IPS-20b (cell line): ENCODE data around the gene PDXDC1.
"Not testable (repeated sequence)": the region's sequence is repeated elsewhere in the genome, so short reads cannot be mapped to it uniquely, and the experiment has no call there.

Experiments
- H3K27ac ChIP-seq: one replicate; pipeline ENCODE4 v1.5.1; 2013; ENCODE audit warnings: low read length
- H3K27me3 ChIP-seq: 2 replicates; pipeline ENCODE4 v1.6.1; 2013; ENCODE audit warnings: mild to moderate bottlenecking, low read length, inconsistent platforms; ENCODE audit not compliant: insufficient read depth
- H3K36me3 ChIP-seq: 2 replicates; pipeline ENCODE4 v1.6.1; 2013; ENCODE audit warnings: low read depth, mild to moderate bottlenecking, inconsistent platforms, low read length, moderate library complexity; ENCODE audit not compliant: insufficient read depth
- H3K4me1 ChIP-seq: 2 replicates; pipeline ENCODE4 v1.6.1; 2013; ENCODE audit warnings: mild to moderate bottlenecking, control low read depth, inconsistent platforms, low read length, moderate library complexity; ENCODE audit not compliant: insufficient read depth
- H3K4me3 ChIP-seq: 2 replicates; pipeline ENCODE4 v1.5.1; 2013; ENCODE audit warnings: mild to moderate bottlenecking, low read length, inconsistent platforms
- H3K9ac ChIP-seq: 2 replicates; pipeline ENCODE4 v1.6.1; 2013; ENCODE audit warnings: low read depth, mild to moderate bottlenecking, inconsistent platforms, low read length, moderate library complexity
- H3K9me3 ChIP-seq: 2 replicates; pipeline ENCODE4 v1.6.1; 2013; ENCODE audit warnings: mild to moderate bottlenecking, low read depth, low read length, inconsistent platforms; ENCODE audit not compliant: insufficient read depth

PDXDC1 gene

DNA sequence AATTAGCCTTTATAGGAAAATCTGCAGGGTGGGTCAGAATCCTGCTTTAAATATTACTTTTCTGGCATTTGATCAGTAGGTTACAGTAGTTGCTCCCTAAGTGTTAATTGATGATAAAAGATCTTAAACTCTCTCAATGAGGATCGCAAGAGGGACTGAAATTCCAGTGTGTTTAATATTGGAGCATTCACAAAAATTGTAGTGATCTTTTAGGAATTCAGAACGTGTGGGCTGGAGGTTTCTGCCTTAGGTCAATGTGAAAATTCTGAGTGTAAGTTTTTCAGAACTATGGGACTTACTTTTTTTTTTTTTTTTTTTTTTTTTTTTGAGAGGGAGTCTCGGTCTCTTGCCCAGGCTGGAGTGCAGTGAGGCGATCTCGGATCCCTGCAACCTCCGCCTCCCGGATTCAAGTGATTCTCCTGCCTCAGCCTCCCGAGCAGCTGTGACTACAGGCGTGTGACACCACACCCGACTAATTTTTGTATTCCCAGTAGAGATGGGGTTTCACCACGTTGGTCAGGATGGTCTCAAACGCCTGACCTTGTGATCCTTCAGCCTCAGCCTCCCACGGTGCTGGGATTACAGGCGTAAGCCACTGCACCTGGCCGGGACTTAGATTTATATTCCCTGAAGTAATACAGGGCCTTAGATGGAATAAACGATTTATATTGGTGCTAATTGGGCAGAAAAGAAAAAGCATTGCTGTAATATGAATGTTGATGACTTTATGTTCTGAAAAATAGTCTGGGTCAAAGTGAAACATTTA is 2.3 kb downstream of the PDXDC1 start:
- not testable (repeated sequence) for H3K4me3 ChIP-seq, H3K9me3 ChIP-seq, H3K27me3 ChIP-seq, H3K4me1 ChIP-seq, H3K9ac ChIP-seq, H3K27ac ChIP-seq, H3K36me3 ChIP-seq

GRCh38 chr16:14978281-14978680 is 3.5 kb downstream of the PDXDC1 start:
- H3K36me3 ChIP-seq, H3K4me1 ChIP-seq, H3K4me3 ChIP-seq, H3K9me3 ChIP-seq, H3K27ac ChIP-seq, H3K9ac ChIP-seq, H3K27me3 ChIP-seq: not testable (repeated sequence)

GRCh38 chr16:14978908-14979307 is 4.1 kb downstream of the PDXDC1 start:
- H3K4me1 ChIP-seq, H3K9ac ChIP-seq, H3K27me3 ChIP-seq, H3K36me3 ChIP-seq, H3K4me3 ChIP-seq, H3K9me3 ChIP-seq, H3K27ac ChIP-seq: not testable (repeated sequence)

DNA sequence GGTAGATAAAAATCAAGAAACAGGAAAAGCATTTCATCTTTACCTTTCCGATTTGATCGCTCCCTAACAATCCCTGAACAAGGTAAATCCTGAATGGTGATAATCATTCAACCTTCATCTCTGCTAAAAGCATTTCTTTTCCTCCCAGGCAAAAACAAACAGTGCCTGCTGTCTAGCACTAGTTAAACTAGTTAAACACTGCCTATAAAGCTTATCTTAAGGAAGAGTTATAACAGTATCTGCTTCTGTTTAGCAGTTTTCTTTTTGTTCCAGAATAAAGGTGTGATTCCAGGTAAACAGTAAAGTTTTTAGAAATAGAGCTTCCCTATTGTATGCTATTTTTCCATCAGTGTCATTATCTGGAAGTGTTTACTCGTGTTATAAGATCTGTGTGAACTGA is 6.4 kb downstream of the PDXDC1 start:
- not testable (repeated sequence) for H3K27me3 ChIP-seq, H3K4me3 ChIP-seq, H3K4me1 ChIP-seq, H3K9me3 ChIP-seq, H3K27ac ChIP-seq, H3K9ac ChIP-seq, H3K36me3 ChIP-seq

DNA sequence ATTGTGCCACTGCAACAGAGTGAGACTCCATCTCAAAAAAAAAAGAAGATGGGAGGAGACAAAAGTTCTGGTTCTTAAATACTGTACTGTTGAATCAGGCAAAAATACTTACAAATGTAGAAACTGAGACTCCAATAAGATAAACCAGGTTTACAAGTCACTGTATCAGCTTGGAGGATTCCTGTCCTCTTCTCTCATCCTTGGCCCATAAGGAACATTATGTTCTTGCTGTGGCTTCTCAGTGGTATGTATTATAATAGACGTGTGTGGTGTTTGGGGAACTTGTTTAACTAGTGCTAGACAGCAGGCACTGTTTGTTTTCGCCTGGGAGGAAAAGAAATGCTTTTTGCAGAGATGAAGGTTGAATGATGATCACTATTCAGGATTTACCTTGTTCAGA is 7.7 kb downstream of the PDXDC1 start:
- not testable (repeated sequence) for H3K4me1 ChIP-seq, H3K9ac ChIP-seq, H3K27ac ChIP-seq, H3K36me3 ChIP-seq, H3K27me3 ChIP-seq, H3K4me3 ChIP-seq, H3K9me3 ChIP-seq

GRCh38 chr16:14988092-14988491 is 13.3 kb downstream of the PDXDC1 start:
- H3K4me1 ChIP-seq, H3K27me3 ChIP-seq, H3K9ac ChIP-seq, H3K36me3 ChIP-seq, H3K9me3 ChIP-seq, H3K4me3 ChIP-seq, H3K27ac ChIP-seq: not testable (repeated sequence)

- H3K36me3 ChIP-seq, H3K27ac ChIP-seq, H3K9me3 ChIP-seq, H3K4me1 ChIP-seq, H3K9ac ChIP-seq, H3K4me3 ChIP-seq, H3K27me3 ChIP-seq: not testable (repeated sequence)
Measured at GRCh38 chr16:14988661-14989191, 13.9 kb downstream of the PDXDC1 start.

DNA sequence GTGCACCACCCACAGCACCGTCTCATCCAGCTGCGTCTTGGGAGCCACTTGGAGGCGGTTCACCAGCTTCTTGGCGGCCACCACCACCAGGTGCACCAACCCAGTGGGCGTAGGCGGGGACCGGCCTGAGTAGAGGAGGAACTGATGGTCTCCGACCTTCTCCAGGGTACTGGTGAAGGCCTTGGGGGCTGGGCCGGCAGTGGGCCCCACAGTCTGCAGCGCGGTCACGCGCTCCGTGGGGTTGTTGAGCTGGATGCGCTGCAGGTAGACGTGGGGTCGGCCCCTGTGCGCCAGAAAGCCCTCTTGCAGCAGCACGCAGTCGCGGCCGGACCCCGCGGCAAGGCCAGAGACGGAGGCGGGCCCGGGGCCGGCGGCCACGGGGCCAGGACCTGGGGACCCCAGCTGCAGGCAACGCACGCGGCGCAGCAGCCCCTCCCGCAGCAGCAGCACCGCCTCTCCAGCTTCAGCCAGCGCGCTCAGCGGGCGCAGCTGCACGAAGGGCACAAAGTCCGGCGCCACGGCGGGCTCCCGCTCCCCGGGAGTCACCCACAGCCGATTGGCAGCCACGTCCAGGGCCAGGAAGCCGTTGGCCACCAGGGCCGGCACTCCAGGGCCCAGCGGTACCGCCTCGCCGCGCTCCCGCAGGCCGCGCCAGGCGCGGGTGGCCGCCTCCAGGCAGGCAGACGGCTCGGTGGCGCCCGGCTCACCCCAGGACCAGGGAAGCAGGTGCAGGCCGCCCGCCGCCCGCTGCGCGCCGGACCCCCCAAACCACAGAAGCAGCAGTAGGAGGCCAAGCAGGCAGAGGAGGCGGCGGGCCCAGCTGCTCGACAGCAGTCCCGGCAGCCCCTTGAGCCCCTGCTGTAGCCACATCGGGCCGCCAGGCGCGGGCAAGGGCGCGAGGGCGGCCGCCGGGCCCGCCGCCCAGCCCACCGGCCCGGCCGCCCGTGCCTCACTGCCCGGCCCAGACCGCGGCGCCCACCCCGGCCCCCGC is 14.8 kb downstream of the PDXDC1 start:
- not testable (repeated sequence) for H3K4me1 ChIP-seq, H3K9ac ChIP-seq

GRCh38 chr16:14993277-14994151 is 18.7 kb downstream of the PDXDC1 start:
- H3K9ac ChIP-seq, H3K27ac ChIP-seq, H3K36me3 ChIP-seq, H3K27me3 ChIP-seq, H3K9me3 ChIP-seq, H3K4me3 ChIP-seq, H3K4me1 ChIP-seq: not testable (repeated sequence)

More for the DNA sequence above, 14.8 kb downstream of the PDXDC1 start:
- not testable (repeated sequence) for H3K4me3 ChIP-seq, H3K36me3 ChIP-seq, H3K9me3 ChIP-seq, H3K27ac ChIP-seq, H3K27me3 ChIP-seq

- H3K27me3 ChIP-seq, H3K9me3 ChIP-seq, H3K4me1 ChIP-seq, H3K27ac ChIP-seq, H3K9ac ChIP-seq, H3K4me3 ChIP-seq: not testable (repeated sequence)
- peaks cover 17% of the 10 kb centered on the region for H3K36me3 ChIP-seq
Measured at GRCh38 chr16:14996702-14997101, 21.9 kb downstream of the PDXDC1 start.

DNA sequence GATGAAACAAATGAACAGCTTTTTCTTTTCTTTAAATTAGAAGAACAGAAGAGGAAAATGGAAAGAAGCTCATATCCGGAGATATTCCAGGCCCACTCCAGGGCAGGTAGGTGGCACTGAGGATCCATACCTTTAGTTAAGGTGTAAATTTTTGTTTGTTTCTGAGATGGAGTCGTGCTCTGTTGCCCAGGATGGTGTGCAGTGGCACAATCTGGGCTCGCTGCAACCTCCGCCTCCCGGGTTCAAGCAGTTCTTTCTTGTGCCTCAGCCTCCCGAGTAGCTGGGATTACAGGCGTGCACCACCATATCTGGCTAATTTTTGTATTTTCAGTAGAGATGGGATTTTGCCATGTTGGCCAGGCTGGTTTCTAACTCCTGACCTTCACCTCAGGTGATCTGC is 23.5 kb downstream of the PDXDC1 start:
- H3K9ac ChIP-seq, H3K27me3 ChIP-seq, H3K4me1 ChIP-seq, H3K27ac ChIP-seq, H3K9me3 ChIP-seq, H3K4me3 ChIP-seq: not testable (repeated sequence)
- H3K36me3 ChIP-seq, result peaks cover 17% of the 10 kb centered on the region
